PFSK-1 (cell line): ENCODE measurements around the gene TUBD1.

Experiments used
- FOXP2 ChIP-seq: optimal IDR thresholded peaks from 2 replicates; pipeline ENCODE3; 2011; ENCODE audit warnings: borderline replicate concordance, control low read depth, inconsistent platforms; ENCODE audit not compliant: insufficient read depth; ENCODE audit errors: extremely low read length, extremely low read depth
- POLR2AphosphoS5 ChIP-seq: IDR thresholded peaks from 2 replicates; pipeline ENCODE4 v1.6.1; 2012; ENCODE audit warnings: low read depth, mild to moderate bottlenecking, control low read depth, low read length, moderate library complexity
- SIN3A ChIP-seq: IDR thresholded peaks from 2 replicates; pipeline ENCODE4 v1.6.1; 2012; ENCODE audit warnings: mild to moderate bottlenecking, low read length, moderate library complexity, borderline replicate concordance; ENCODE audit not compliant: insufficient read depth
- TAF1 ChIP-seq: IDR thresholded peaks from 2 replicates; pipeline ENCODE4 v1.6.1; 2012; ENCODE audit warnings: low read length, control low read depth, borderline replicate concordance; ENCODE audit not compliant: insufficient read depth
- TF ChIP-seq, protein P1 (sequence below), 2 experiments: IDR thresholded peaks; 2 replicates each; pipeline versions ENCODE4 v1.6.1 to v1.8.0; 2011 to 2012; ENCODE audit warnings: low read depth in 2 of 2, low read length in 2 of 2, control low read depth in 1 of 2, inconsistent platforms in 1 of 2, mild to moderate bottlenecking in 1 of 2, moderate library complexity in 1 of 2; ENCODE audit not compliant: insufficient read depth in 1 of 2

TUBD1 gene

DNA sequence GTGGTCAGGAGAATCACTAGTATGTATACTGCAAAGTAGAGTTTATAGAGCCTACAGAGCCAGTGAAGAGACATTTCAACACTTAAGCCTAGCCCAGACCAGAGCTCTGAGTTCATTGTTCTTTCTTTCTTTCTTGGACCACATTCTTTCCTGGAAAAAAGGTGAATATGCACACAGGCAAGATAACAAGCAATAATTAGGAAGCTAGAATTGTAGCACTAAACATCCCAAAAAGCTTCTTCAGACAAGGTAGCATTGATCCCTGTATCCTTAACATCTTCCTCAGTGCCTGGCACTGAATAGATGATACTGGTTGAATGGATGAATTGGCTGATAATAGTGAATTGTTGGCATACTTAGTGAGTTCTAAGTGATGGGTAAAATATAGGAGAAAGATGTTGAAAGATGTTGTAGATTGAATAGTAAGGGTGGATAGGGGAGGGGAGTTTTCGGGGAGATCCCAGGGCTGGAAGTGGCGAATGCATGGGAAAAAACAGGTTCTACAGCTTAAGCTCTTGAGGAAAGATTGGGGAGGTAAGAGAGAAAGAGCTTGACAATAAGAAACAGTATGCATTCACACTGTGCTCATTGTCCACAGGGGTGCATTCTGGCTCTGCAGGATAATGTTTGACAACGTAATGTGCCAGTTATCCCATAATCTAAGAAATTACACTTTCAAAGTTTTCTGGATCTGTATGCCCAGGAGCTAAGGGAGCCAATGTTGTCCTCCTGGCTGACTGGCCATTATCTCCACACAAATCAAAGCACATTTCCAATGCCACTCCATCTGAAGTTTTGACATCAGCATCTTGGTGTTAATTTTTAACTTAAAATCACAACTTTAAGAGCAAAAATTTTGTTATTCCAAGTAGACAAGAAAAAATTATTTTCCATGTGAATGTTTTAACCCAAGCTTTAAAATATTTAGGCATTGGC lies 35.6 kb downstream of the TUBD1 start:
- no peak for TF ChIP-seq SIN3A

GRCh38 chr17:59853168-59853918 lies 39.4 kb downstream of the TUBD1 start:
- TF ChIP-seq, protein P1, sequence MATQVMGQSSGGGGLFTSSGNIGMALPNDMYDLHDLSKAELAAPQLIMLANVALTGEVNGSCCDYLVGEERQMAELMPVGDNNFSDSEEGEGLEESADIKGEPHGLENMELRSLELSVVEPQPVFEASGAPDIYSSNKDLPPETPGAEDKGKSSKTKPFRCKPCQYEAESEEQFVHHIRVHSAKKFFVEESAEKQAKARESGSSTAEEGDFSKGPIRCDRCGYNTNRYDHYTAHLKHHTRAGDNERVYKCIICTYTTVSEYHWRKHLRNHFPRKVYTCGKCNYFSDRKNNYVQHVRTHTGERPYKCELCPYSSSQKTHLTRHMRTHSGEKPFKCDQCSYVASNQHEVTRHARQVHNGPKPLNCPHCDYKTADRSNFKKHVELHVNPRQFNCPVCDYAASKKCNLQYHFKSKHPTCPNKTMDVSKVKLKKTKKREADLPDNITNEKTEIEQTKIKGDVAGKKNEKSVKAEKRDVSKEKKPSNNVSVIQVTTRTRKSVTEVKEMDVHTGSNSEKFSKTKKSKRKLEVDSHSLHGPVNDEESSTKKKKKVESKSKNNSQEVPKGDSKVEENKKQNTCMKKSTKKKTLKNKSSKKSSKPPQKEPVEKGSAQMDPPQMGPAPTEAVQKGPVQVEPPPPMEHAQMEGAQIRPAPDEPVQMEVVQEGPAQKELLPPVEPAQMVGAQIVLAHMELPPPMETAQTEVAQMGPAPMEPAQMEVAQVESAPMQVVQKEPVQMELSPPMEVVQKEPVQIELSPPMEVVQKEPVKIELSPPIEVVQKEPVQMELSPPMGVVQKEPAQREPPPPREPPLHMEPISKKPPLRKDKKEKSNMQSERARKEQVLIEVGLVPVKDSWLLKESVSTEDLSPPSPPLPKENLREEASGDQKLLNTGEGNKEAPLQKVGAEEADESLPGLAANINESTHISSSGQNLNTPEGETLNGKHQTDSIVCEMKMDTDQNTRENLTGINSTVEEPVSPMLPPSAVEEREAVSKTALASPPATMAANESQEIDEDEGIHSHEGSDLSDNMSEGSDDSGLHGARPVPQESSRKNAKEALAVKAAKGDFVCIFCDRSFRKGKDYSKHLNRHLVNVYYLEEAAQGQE (IDR thresholded peaks at IDR 0.05; ENCODE audit: insufficient read depth in 1 of 2, low read depth in 2 of 2, low read length in 2 of 2), result 0 out of 4 replicates have a peak, but pooled peaks of 1 of the 2 experiments have one; percentile 11
- TF ChIP-seq POLR2AphosphoS5 (no peak; the same call in 1 of the 2 replicates), TAF1 (no peak), FOXP2 (no peak), SIN3A (no peak)

- TF ChIP-seq FOXP2, result peak; percentile 66
- no peak for TF ChIP-seq SIN3A
- TF ChIP-seq, protein P1 (IDR thresholded peaks at IDR 0.05; ENCODE audit: insufficient read depth in 1 of 2, low read depth in 2 of 2, low read length in 2 of 2), result no peak
These were observed 41.0 kb downstream of the TUBD1 start for GRCh38 chr17:59851439-59852375.

GRCh38 chr17:59848778-59849177 lies 44.0 kb downstream of the TUBD1 start:
- TF ChIP-seq SIN3A (no peak), FOXP2 (no peak), TAF1 (no peak), POLR2AphosphoS5 (no peak)
- TF ChIP-seq, protein P1 (IDR thresholded peaks at IDR 0.05; ENCODE audit: insufficient read depth in 1 of 2, low read depth in 2 of 2, low read length in 2 of 2), result no peak

DNA sequence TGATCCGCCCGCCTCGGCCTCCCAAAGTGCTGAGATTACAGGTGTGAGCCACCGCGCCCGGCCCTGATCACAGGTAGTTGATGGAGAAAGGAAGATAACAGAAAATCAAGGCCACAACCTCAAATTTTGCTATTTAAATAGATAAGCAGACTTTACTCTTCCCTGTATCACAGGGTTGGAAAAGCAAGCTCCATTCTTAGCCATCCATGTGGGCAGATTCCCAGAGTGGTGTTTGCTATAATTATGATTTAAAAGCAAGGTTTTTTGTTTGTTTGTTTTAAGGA lies 44.4 kb downstream of the TUBD1 start:
- no peak for TF ChIP-seq POLR2AphosphoS5
- TF ChIP-seq FOXP2, result no peak
- no peak for TF ChIP-seq SIN3A
- no peak for TF ChIP-seq TAF1
